GM18519 (cell line): ENCODE data around the gene SLC13A5.
"Not testable (repeated sequence)": the region's sequence is repeated elsewhere in the genome, so short reads cannot be mapped to it uniquely, and the experiment has no call there.

Experiments
- ATAC-seq: cut with Tn5 transposase; IDR thresholded peaks from one replicate; pipeline ENCODE4 v1.9.1; 2021; ENCODE audit warnings: mild to moderate bottlenecking, moderate library complexity; ENCODE audit not compliant: unreplicated experiment, low FRiP score

SLC13A5 gene

DNA sequence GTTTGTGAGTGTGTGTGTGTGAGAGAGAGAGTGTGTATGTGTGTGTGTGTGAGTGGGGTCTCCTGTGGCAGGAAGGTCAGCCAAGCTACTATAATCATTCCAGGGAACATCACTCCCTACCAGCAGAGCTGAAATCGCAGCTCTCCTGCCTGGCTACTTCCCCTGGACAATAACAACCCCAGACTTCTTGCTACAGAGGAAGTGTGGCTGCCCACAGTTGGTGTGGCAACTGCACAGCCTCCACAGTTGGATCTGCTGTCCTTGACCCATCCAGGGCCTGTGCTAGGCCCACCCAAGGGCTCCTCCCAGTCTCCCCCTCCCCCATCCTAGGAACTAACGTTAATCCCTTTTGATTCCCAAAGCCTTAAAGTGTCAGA is 1.5 kb downstream of the SLC13A5 start:
- ATAC-seq = no peak

DNA sequence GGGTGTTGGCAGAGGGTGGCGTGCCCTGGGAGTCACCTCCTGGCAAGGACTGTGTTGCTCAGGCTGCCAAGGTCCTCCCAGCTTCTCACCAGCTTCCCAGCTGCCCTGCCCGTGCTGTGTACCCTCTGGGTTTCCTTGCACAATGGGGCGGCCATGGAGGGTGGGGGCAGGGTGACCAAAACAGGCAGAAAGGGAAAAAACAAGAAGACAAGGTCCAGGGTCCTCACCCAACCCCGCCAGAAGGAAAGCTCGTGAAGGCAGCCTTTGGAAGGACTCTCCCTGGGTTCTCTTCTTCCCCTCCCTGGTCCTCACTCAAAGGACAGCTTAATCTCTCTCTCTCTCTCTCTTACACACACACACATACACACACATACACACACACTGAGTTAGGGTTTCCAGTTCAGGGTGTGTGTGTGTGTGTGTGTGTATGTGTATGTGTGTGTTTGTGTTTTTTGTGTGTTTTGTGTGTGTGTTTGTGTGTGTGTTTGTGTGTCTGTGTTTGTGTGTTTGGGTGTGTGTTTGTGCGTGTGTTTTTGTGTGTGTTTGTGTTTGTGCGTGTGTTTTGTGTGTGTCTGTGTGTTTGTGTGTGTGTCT is 2.0 kb downstream of the SLC13A5 start:
- ATAC-seq = no peak

- no peak for ATAC-seq
Measured at GRCh38 chr17:6710317-6710716, 2.9 kb downstream of the SLC13A5 start.

- ATAC-seq = no peak
Measured at GRCh38 chr17:6708357-6708961, 4.7 kb downstream of the SLC13A5 start.

DNA sequence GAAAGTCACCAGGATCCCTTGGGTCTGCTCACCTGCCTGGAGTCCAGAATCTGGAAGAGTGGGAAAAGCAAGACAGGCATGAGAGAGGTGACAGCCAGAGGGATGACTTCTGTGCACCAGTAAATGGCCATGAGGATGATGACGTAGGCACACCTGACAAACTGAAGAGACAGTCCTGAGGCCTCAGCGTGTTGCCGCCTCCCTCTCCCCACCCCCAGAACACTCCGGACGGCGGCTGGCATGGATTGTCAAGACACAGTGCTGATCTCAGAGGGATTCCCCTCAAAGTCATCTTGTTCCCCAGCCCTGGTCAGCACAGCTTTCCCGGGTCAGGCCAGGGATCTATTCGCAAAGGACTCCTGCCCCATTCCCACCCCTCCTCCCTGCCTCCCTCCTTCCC is 6.2 kb downstream of the SLC13A5 start:
- no peak for ATAC-seq

GRCh38 chr17:6706499-6706898 is 6.7 kb downstream of the SLC13A5 start:
- ATAC-seq = no peak

- ATAC-seq = no peak
Measured at GRCh38 chr17:6704470-6705052, 8.6 kb downstream of the SLC13A5 start.

- no peak for ATAC-seq
Measured at GRCh38 chr17:6703751-6704150, 9.4 kb downstream of the SLC13A5 start.

DNA sequence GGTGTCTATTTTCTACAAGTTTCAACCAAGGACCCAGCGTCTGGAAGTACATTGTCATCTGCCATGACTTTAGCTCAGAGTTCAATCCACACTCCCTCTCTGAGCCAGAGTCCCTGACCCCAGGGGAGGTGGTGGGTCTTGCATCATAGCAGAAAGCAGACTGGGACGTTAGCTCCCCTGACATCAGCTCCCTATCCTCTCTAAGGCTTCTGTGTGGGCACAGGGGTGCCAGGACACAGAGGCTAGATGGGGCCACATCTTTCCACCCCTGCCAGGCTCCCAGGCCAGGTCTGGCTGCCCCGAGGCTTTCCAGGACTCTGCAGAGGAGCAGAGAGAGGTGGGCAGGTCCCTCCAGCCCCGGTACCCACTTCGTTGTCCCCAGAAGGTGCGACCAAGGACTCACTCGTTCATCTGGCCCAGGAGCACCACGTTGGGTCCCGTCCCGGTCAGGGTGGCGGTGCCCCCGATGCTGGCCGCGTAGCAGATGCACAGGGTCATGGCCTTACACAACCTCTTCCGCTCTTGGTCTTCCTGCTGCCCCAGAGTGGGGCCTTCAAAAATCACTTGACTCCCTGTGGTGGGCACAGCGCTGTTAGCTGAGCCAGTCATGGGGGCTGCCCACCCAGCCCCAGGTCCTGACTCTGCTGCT is 10.5 kb downstream of the SLC13A5 start:
- ATAC-seq = no peak

DNA sequence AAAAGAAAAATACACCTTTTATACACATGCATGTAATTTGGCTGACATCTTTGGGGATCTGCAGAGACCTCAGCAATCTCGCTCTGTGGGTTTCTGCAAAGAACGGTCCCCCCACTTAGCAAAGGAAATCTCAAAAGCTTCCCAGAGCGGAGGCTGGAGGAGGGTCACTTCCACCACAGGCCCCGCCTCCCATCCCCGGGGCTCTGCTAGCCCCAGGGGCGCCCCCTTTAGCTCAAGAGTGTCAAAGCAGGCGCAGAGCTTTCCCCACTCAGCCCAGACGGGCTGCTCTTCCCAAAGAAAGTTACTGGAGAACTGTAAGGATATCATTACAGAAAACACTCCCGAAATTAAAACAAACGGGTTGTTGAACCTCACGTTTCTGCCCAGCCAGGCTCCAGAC is 11.4 kb downstream of the SLC13A5 start:
- ATAC-seq = no peak

DNA sequence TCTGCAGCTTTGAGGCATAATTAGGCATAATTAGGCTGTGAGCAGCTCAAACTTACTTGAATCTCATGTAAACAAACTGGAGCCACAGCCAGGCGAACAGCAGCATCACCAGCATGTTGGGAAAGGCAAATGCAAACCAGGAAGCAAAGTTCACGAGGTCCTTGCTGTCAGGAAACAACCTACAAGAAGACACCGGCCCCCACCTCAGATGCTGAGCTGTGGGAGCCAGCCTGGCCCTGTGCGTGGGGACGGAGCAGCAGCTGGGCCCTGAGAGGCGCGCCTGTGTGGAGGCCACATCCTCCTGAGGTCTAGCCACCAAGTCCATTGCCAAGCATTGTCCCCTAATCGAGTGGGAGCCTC is 12.2 kb downstream of the SLC13A5 start:
- no peak for ATAC-seq

- no peak for ATAC-seq
Measured at GRCh38 chr17:6699997-6700947, 12.9 kb downstream of the SLC13A5 start.

GRCh38 chr17:6698004-6698403 is 15.2 kb downstream of the SLC13A5 start:
- ATAC-seq = no peak

DNA sequence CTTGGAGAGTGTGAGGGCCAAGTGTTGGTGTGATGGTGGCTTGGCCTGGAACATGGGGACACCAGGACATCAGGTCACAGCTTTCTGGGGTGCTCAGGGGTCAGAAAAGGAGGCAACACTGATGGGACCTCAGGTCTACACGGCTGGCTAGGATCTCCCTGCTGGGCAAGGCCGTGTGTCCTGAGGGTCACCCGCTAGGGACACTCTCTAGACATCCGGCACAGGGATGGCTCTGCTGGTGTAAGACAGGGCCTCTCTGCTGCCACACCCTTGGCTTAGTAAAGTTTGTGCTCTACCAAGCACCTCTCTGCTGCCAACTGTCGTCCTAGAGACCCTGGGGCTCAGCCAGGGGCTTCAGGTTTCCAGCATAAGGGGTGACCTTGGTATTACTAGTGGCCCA is 16.3 kb downstream of the SLC13A5 start:
- ATAC-seq = no peak

GRCh38 chr17:6695565-6695964 is 17.6 kb downstream of the SLC13A5 start:
- ATAC-seq = no peak

DNA sequence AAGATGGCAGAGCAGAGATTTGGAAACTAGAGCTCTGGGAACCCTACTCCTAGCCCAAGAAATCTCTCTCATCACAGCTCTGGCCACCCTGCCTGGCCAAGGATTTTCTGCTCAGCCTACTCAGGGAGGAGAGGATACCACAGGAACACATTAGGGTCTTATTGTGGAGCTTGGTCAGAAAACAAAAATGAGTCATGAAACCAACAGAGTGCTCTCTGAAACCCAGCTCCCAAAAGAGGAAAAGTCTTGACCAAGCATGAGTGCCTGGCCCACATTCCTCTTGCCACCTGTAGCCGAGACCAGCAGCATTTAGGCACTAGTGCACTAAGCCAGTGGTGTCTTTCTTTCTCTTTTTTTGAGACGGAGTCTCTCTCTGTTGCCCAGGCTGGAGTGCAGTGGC is 18.1 kb downstream of the SLC13A5 start:
- no peak for ATAC-seq

DNA sequence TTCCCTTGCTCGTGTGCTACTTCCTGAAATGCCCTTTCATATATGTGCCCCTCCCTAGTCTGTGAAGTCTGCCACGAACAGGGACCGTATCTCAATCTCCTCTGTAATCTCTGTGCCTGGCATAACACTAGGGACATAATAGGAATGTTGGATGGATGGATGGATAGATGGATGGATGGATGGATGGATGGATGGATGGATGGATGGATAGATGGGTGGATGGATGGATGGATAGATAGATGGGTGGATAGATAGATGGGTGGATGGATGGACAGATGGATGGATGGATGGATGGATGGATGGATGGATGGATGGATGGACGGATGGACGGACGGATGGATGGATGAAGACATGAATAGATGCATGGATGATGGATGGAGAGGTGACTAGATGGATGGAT is 21.2 kb downstream of the SLC13A5 start:
- not testable (repeated sequence) for ATAC-seq

DNA sequence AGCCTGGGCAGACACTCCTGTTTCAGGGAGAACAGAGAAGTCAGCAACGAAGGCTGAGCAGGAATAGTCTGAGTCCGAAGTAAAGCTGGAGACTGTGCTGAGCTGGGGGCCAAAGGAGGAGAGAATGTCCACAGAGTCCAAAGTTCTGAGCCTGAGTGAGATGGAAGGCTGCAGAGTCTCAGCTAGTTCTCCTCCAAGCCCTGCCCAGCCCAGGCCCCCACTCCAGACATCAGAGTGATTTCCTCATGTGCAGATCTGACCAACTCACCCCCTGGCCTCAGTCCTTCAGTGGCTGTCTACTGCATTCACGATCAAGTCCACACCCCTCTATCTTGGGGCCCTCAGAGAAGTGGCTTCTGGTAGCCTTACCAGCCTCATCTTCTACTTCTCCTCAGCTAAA is 21.6 kb downstream of the SLC13A5 start:
- ATAC-seq = no peak

DNA sequence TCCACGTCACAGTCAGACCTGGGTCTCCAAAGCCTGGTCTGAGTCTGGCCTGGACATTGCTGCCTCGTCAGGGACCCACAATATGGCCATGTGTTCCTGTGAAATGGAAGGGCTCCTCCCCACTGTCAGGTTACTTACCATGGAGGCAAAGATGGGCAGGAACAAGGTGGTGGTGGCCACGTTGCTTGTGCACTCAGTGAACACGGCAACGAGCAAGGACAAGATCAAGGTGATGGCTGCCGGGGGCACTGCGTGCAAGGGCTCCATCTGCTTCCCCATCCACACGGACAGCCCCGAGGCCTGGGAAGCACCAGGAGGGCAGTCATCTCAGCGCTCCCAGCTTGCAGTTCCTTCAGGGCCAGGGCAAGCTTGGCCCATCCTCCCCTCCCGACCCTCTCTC is 22.5 kb downstream of the SLC13A5 start:
- ATAC-seq = no peak

DNA sequence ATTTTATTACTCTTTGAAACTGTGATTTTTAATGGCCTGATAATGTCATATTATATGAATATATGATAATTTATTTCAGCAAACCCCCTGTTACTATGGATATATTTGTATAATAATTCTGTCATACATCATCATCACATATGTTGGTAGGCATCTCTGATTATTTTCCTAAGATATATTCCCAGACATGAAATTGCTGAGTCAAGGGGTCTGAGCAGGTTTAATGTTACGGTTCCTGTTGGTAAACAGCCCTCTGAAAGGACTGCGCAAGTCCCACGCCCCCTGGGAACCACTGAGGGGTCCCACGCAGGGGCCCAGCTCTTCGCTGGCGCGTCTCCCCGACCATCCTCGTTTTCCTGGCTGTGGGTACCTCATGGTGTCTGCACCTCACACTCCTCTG is 24.2 kb downstream of the SLC13A5 start:
- no peak for ATAC-seq

- no peak for ATAC-seq
Measured at GRCh38 chr17:6686026-6686425, 27.1 kb downstream of the SLC13A5 start.
